A673 (cell line): ENCODE measurements around the gene AGTR1. TPM values are rescaled to one million over a fixed set of nuclear protein-coding genes. Genes with fewer than 3 reads are reported as not detected.

ENCODE experiments used
- BruUV-seq: library from RNA; stranded (reverse); fragments of 400-500 nt; replicated peaks from 2 replicates; lab custom pipeline; 2021; lab: Mats Ljungman, UMichigan
- CTCF ChIA-PET: fragments of 300-600 bp; sonication (Branson Sonifier 250); formaldehyde crosslinking; loops from one replicate; lab custom pipeline; 2022; ENCODE audit warnings: antibody characterized with exemption; lab: Charles Lee
- POLR2A ChIA-PET: fragments of 300-600 bp; sonication (Branson Sonifier 250); formaldehyde crosslinking; loops from one replicate; lab custom pipeline; 2022; ENCODE audit warnings: antibody characterized with exemption; ENCODE audit not compliant: low non-redundant PET; lab: Charles Lee
- DNase-seq: peaks from one replicate; pipeline ENCODE4 v3.0.0-alpha.2; 2015; ENCODE audit warnings: low spot score
- H3K27ac ChIP-seq: fragments of 200-600 bp; sonication (generic); 2 replicates; pipeline ENCODE4 v1.5.1; 2016; ENCODE audit warnings: mixed run types, low read depth, mild to moderate bottlenecking, mixed read lengths, antibody characterized with exemption, low read length; ENCODE audit not compliant: poor library complexity, severe bottlenecking
- H3K27me3 ChIP-seq: fragments of 200-600 bp; sonication (generic); replicated peaks from 2 replicates; pipeline ENCODE4 v1.6.1; 2017; ENCODE audit warnings: mixed run types, low read depth, mild to moderate bottlenecking, mixed read lengths, antibody characterized with exemption, low read length; ENCODE audit not compliant: insufficient read depth, poor library complexity
- H3K36me3 ChIP-seq: fragments of 200-600 bp; sonication (generic); 2 replicates; pipeline ENCODE4 v1.6.1; 2016; ENCODE audit warnings: mixed run types, mild to moderate bottlenecking, mixed read lengths, antibody characterized with exemption, low read length; ENCODE audit not compliant: insufficient read depth, poor library complexity, severe bottlenecking
- H3K4me1 ChIP-seq: fragments of 200-600 bp; sonication (generic); 2 replicates; pipeline ENCODE4 v1.6.1; 2017; ENCODE audit warnings: mixed run types, mild to moderate bottlenecking, mixed read lengths, antibody characterized with exemption, low read length; ENCODE audit not compliant: insufficient read depth, poor library complexity, severe bottlenecking
- H3K4me3 ChIP-seq: fragments of 200-600 bp; sonication (generic); 2 replicates; pipeline ENCODE4 v1.5.1; 2016; ENCODE audit warnings: low read depth, mixed run types, mild to moderate bottlenecking, mixed read lengths, low read length; ENCODE audit not compliant: poor library complexity, severe bottlenecking
- H3K9me3 ChIP-seq: fragments of 200-600 bp; sonication (generic); 2 replicates; pipeline ENCODE4 v1.6.1; 2016; ENCODE audit warnings: mixed run types, low read depth, mild to moderate bottlenecking, mixed read lengths, antibody characterized with exemption, low read length; ENCODE audit not compliant: poor library complexity, severe bottlenecking
- CTCF ChIP-seq: fragments of 300-800, 200-600 bp; sonication (generic); conservative IDR thresholded peaks from 2 replicates; pipeline ENCODE4 v1.5.1; 2017; ENCODE audit warnings: low read depth, mild to moderate bottlenecking, antibody characterized with exemption, low read length, moderate library complexity, mixed read lengths
- EZH2 ChIP-seq: fragments of 200-600 bp; sonication (generic); IDR thresholded peaks from 2 replicates; pipeline ENCODE4 v1.6.1; 2017; ENCODE audit warnings: borderline replicate concordance, low read depth, mild to moderate bottlenecking, mixed read lengths, antibody characterized with exemption, low read length; ENCODE audit not compliant: poor library complexity, severe bottlenecking
- intact Hi-C: fragments of 100-400 bp; cut with micrococcal nuclease; formaldehyde crosslinking; loops from one replicate; pipeline ENCODE4 v1.10.0; 2022; ENCODE audit not compliant: unreplicated experiment
- total RNA-seq: library from RNA; stranded (reverse); gene quantifications from 2 replicates; pipeline ENCODE4 v1.2.3, GENCODE V29; 2021

Gene AGTR1
- total RNA-seq, 1 experiment from 2014 or later, result not detected

- H3K27ac ChIP-seq, result no peak overlapping the region
- H3K4me1 ChIP-seq, result no peaks in the 10 kb centered on the region
- H3K4me3 ChIP-seq, result no peak overlapping the region
- POLR2A ChIA-PET, result no interaction called here
- no peak for DNase-seq
- TF ChIP-seq EZH2, result no peak
- no peaks in the 10 kb centered on the region for H3K27me3 ChIP-seq
- no peaks in the 10 kb centered on the region for H3K36me3 ChIP-seq
- no peaks in the 10 kb centered on the region for H3K9me3 ChIP-seq
- BruUV-seq, result no TSS peak
- intact Hi-C loops, result no loop called here
- CTCF ChIA-PET, result no interaction called here
These were observed 92.2 kb downstream of the AGTR1 start for GRCh38 chr3:148789906-148790305.

GRCh38 chr3:148790370-148790769, 92.7 kb downstream of the AGTR1 start:
- no peaks in the 10 kb centered on the region for H3K27me3 ChIP-seq
- ChIA-PET POLR2A (no interaction called here), CTCF (no interaction called here)
- H3K4me1 ChIP-seq, result no peaks in the 10 kb centered on the region
- TF ChIP-seq EZH2, result no peak
- TF ChIP-seq CTCF, result no peak
- no peak overlapping the region for H3K4me3 ChIP-seq
- DNase-seq, result no peak
- intact Hi-C loops, result no loop called here
- no TSS peak for BruUV-seq
- H3K36me3 ChIP-seq, result no peaks in the 10 kb centered on the region
- H3K9me3 ChIP-seq, result no peaks in the 10 kb centered on the region
- H3K27ac ChIP-seq, result no peak overlapping the region

GRCh38 chr3:148790851-148791735, 93.4 kb downstream of the AGTR1 start:
- no peak for DNase-seq
- TF ChIP-seq EZH2, result no peak
- TF ChIP-seq CTCF, result no peak
- ChIA-PET POLR2A (no interaction called here), CTCF (no interaction called here)
- no peaks in the 10 kb centered on the region for H3K9me3 ChIP-seq
- no peaks in the 10 kb centered on the region for H3K4me1 ChIP-seq
- intact Hi-C loops, result no loop called here
- H3K27ac ChIP-seq, result no peak overlapping the region
- BruUV-seq, result no TSS peak
- no peaks in the 10 kb centered on the region for H3K36me3 ChIP-seq
- H3K27me3 ChIP-seq, result no peaks in the 10 kb centered on the region
- H3K4me3 ChIP-seq, result no peak overlapping the region
